Suppressor macrophage treated with lipopolysaccharide for 4 hours (primary cell): ENCODE results near the gene ZCCHC9.

Experiments
- DNase-seq: peaks from one replicate; pipeline ENCODE4 v3.0.0-alpha.2; 2020

Gene ZCCHC9

DNA sequence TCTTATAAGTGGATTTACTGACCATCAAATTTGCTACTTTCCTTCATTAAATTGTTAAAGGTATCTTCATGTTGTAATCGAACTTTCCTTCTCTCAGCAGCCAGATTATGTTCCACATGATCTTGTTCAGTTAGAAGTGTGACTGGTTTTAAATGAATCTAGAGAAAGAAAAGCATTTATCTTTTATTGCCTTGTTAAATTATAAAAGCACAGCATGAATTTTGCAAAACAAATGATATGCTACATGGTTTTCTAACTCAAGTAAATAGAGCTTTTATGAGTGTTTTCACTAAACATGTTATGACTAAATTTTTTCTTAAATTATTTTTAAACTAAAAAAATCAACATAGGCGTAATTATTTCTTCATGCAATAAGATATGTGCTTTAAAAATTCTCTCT is 58.5 kb downstream of the ZCCHC9 start:
- DNase-seq, result no peak

DNA sequence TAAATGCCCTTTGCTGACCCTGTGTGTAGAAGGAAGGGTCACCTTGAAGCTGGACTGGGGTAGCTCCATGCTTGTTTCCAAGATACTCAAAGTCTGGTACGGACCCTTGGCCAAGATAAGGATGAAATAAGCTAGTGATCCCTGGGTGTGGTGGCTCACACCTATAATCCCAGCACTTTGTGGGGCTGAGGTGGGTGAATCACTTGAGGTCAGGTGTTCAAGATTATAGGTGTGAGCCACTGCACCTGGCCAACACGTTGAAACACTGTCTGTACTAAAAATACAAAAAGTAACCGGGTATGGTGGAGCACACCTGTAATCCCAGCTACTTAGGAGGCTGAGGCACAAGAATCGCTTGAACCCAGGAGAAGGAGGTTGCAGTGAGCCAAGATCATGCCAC is 59.3 kb downstream of the ZCCHC9 start:
- DNase-seq, result no peak

DNA sequence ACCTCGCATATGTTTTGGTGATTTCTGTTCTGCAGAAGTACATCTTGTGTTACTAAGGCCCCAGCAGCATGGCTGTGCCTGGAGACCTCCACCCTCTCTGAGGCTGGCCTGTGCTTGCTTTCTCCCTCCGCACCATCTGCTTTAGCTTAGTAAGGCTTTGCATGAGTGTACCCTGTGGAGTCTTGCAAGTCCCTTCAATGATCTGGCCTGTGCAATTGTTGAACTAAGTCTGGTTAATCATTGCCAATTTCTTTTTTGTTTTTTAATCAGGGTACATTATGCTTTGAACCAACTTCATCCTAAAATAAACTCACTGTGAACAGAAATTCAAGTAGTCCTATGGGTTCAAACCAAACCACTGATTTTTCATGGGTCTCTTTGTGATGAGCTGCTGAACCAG is 60.2 kb downstream of the ZCCHC9 start:
- no peak for DNase-seq
